ENCODE results near the gene ZC2HC1B. TPM values are rescaled to one million over a fixed set of nuclear protein-coding genes. Genes with fewer than 3 reads are reported as not detected.

Gene ZC2HC1B
- total RNA-seq, 1 donor from 2014 or later, result not detected

GRCh38 chr6:143952060-143952778, 87.9 kb downstream of the ZC2HC1B start:
- DNase-seq (ENCODE audit: low spot score, unreplicated experiment), result no peak
- Mint-ChIP-seq H3K27me3 (peaks cover 30% of the 10 kb centered on the region), H3K9me3 (ENCODE audit: low read depth) (peaks cover 2% of the 10 kb centered on the region), H3K36me3 (ENCODE audit: insufficient read depth) (peaks cover 6% of the 10 kb centered on the region), H3K4me1 (ENCODE audit: low read depth) (peaks cover 4% of the 10 kb centered on the region), H3K4me3 (ENCODE audit: low read depth) (no peak overlapping the region), H3K27ac (no peak overlapping the region)
- no peak for TF ChIP-seq CTCF (IDR thresholded peaks at IDR 0.05; ENCODE audit: unreplicated experiment)

- no peak for TF ChIP-seq CTCF (IDR thresholded peaks at IDR 0.05; ENCODE audit: unreplicated experiment)
- Mint-ChIP-seq H3K4me3 (ENCODE audit: low read depth) (no peak overlapping the region), H3K27ac (no peak overlapping the region), H3K36me3 (ENCODE audit: insufficient read depth) (peaks cover 3% of the 10 kb centered on the region), H3K4me1 (ENCODE audit: low read depth) (peaks cover 8% of the 10 kb centered on the region), H3K9me3 (ENCODE audit: low read depth) (no peaks in the 10 kb centered on the region), H3K27me3 (peaks cover 32% of the 10 kb centered on the region)
- no peak for DNase-seq (ENCODE audit: low spot score, unreplicated experiment)
Observed at GRCh38 chr6:143952947-143953701, 88.8 kb downstream of the ZC2HC1B start.

- Mint-ChIP-seq H3K36me3 (ENCODE audit: insufficient read depth) (peaks cover 2% of the 10 kb centered on the region), H3K4me1 (ENCODE audit: low read depth) (peaks cover 13% of the 10 kb centered on the region), H3K9me3 (ENCODE audit: low read depth) (no peaks in the 10 kb centered on the region), H3K27me3 (peaks cover 37% of the 10 kb centered on the region), H3K27ac (no peak overlapping the region), H3K4me3 (ENCODE audit: low read depth) (no peak overlapping the region)
- no peak for DNase-seq (ENCODE audit: low spot score, unreplicated experiment)
- TF ChIP-seq CTCF (IDR thresholded peaks at IDR 0.05; ENCODE audit: unreplicated experiment), result no peak
Observed at GRCh38 chr6:143953922-143954321, 89.6 kb downstream of the ZC2HC1B start.

- Mint-ChIP-seq H3K36me3 (ENCODE audit: insufficient read depth) (no peaks in the 10 kb centered on the region), H3K27me3 (peaks cover 41% of the 10 kb centered on the region), H3K4me3 (ENCODE audit: low read depth) (no peak overlapping the region), H3K9me3 (ENCODE audit: low read depth) (no peaks in the 10 kb centered on the region), H3K27ac (no peak overlapping the region), H3K4me1 (ENCODE audit: low read depth) (peaks cover 16% of the 10 kb centered on the region)
- no peak for DNase-seq (ENCODE audit: low spot score, unreplicated experiment)
- no peak for TF ChIP-seq CTCF (IDR thresholded peaks at IDR 0.05; ENCODE audit: unreplicated experiment)
Observed at GRCh38 chr6:143955971-143956370, 91.7 kb downstream of the ZC2HC1B start.

- no peaks in the 10 kb centered on the region for H3K36me3 Mint-ChIP-seq (ENCODE audit: insufficient read depth)
- H3K4me3 Mint-ChIP-seq (ENCODE audit: low read depth), result no peak overlapping the region
- no peak for TF ChIP-seq CTCF (IDR thresholded peaks at IDR 0.05; ENCODE audit: unreplicated experiment)
- H3K27ac Mint-ChIP-seq, result no peak overlapping the region
- peaks cover 58% of the 10 kb centered on the region for H3K27me3 Mint-ChIP-seq
- no peak for DNase-seq (ENCODE audit: low spot score, unreplicated experiment)
- peaks cover 27% of the 10 kb centered on the region for H3K4me1 Mint-ChIP-seq (ENCODE audit: low read depth)
- no peaks in the 10 kb centered on the region for H3K9me3 Mint-ChIP-seq (ENCODE audit: low read depth)
Observed at GRCh38 chr6:143957679-143958274, 93.5 kb downstream of the ZC2HC1B start.
